CD4-positive, alpha-beta T cell treated with Interferon alpha-2 for 1 hour (primary cell): ENCODE measurements around the gene IL12RB1.
"Not testable (repeated sequence)": the region's sequence is repeated elsewhere in the genome, so short reads cannot be mapped to it uniquely, and the experiment has no call there.

Experiments
- DNase-seq, 2 donors: peaks; one replicate each; pipeline ENCODE4 v3.0.0-alpha.2; 2020 to 2022

The IL12RB1 gene

GRCh38 chr19:18044825-18045304 is 41.9 kb downstream of the IL12RB1 start:
- DNase-seq = peak; percentile 83 to 86

GRCh38 chr19:18043676-18044075 is 43.1 kb downstream of the IL12RB1 start:
- DNase-seq = no peak

GRCh38 chr19:18041054-18041453 is 45.7 kb downstream of the IL12RB1 start:
- DNase-seq = no peak

GRCh38 chr19:18032102-18032501 is 54.6 kb downstream of the IL12RB1 start:
- not testable (repeated sequence) for DNase-seq

GRCh38 chr19:18031401-18031800 is 55.3 kb downstream of the IL12RB1 start:
- DNase-seq = not testable (repeated sequence)

- no peak for DNase-seq
Observed at GRCh38 chr19:18029617-18030338, 57.0 kb downstream of the IL12RB1 start.

- DNase-seq = no peak
Observed at GRCh38 chr19:18027151-18027550, 59.6 kb downstream of the IL12RB1 start.

- peak; percentile 69 to 87 for DNase-seq
Observed at GRCh38 chr19:18023622-18024251, 63.0 kb downstream of the IL12RB1 start.

GRCh38 chr19:18021121-18021755 is 65.5 kb downstream of the IL12RB1 start:
- peak; percentile 74 to 76 for DNase-seq

- DNase-seq = no peak
Observed at GRCh38 chr19:18020212-18021085, 66.3 kb downstream of the IL12RB1 start.

GRCh38 chr19:18017275-18018083 is 69.3 kb downstream of the IL12RB1 start:
- no peak for DNase-seq

- DNase-seq = no peak
Observed at GRCh38 chr19:18016209-18016910, 70.4 kb downstream of the IL12RB1 start.

GRCh38 chr19:18014197-18014596 is 72.5 kb downstream of the IL12RB1 start:
- peak; percentile 21 to 64 for DNase-seq

GRCh38 chr19:18013210-18014111 is 73.3 kb downstream of the IL12RB1 start:
- peak in 1 of 2 donors; percentile 27 for DNase-seq

- DNase-seq = no peak
Observed at GRCh38 chr19:18010149-18010548, 76.6 kb downstream of the IL12RB1 start.

- DNase-seq = no peak
Observed at GRCh38 chr19:18009412-18010066, 77.2 kb downstream of the IL12RB1 start.
